ENCODE results near the gene NFRKB. TPM values are rescaled to one million over a fixed set of nuclear protein-coding genes. Genes with fewer than 3 reads are reported as not detected.

The NFRKB gene
- polyA plus RNA-seq, 1 donor (not counting 4 experiments of a cell fraction or from before 2014, with no cell fraction given), result 14.4 TPM

- Histone ChIP-seq H3K27me3 (ENCODE audit: control insufficient read depth, extremely low read depth, insufficient read depth, low read length) (no peaks in the 10 kb centered on the region), H3K9ac (ENCODE audit: control insufficient read depth, extremely low read depth, insufficient read depth, low read length) (no peak overlapping the region), H4K20me1 (ENCODE audit: control insufficient read depth, extremely low read depth, insufficient read depth, low read length) (no peaks in the 10 kb centered on the region), H2AFZ (ENCODE audit: control insufficient read depth, low read length) (no peak overlapping the region), H3K4me2 (ENCODE audit: control insufficient read depth, extremely low read depth, insufficient read depth, low read depth, low read length) (no peak overlapping the region), H3K4me3 (ENCODE audit: control insufficient read depth in 2 of 3, extremely low read depth in 1 of 3, insufficient read depth in 2 of 3, low read depth in 1 of 3, low read length in 3 of 3) (no peak overlapping the region), H3K79me2 (ENCODE audit: control insufficient read depth, insufficient read depth, low read length) (no peaks in the 10 kb centered on the region), H3K9me3 (ENCODE audit: control insufficient read depth, low read depth, low read length) (no peaks in the 10 kb centered on the region), H3K36me3 (ENCODE audit: control insufficient read depth in 2 of 2, extremely low read depth in 1 of 2, insufficient read depth in 2 of 2, low read length in 2 of 2) (peaks cover 3 to 9% of the 10 kb centered on the region in 2 experiments), H3K9me1 (ENCODE audit: control insufficient read depth, extremely low read depth, insufficient read depth, low read length) (no peaks in the 10 kb centered on the region), H3K4me1 (ENCODE audit: control insufficient read depth, extremely low read depth, insufficient read depth, low read length) (peaks cover 24% of the 10 kb centered on the region), H3K27ac (ENCODE audit: control insufficient read depth, insufficient read depth, low read length) (no peak overlapping the region)
- DNase-seq (ENCODE audit: low read depth, low spot score) (no peak), FAIRE-seq (no peak)
- dilution Hi-C loops (cut with MboI; ENCODE audit: extremely low pct_ligation_motif_present, low sequenced_read_pairs), result loop anchor here (25.0 kb wide), 1 partner anchor 207 kb away; no protein-coding TSS in a partner anchor
- TF ChIP-seq CTCF (optimal IDR thresholded peaks at IDR 0.05 in 1 of 3, IDR thresholded peaks at IDR 0.05 in 1 of 3, conservative IDR thresholded peaks at IDR 0.05 in 1 of 3; ENCODE audit: extremely low read depth in 1 of 3, insufficient read depth in 2 of 3, low read length in 3 of 3) (no peak), EZH2 (IDR thresholded peaks at IDR 0.05; ENCODE audit: low read length) (no peak)
Measured at GRCh38 chr11:129930743-129931142, 35.4 kb upstream of the NFRKB start.

DNA sequence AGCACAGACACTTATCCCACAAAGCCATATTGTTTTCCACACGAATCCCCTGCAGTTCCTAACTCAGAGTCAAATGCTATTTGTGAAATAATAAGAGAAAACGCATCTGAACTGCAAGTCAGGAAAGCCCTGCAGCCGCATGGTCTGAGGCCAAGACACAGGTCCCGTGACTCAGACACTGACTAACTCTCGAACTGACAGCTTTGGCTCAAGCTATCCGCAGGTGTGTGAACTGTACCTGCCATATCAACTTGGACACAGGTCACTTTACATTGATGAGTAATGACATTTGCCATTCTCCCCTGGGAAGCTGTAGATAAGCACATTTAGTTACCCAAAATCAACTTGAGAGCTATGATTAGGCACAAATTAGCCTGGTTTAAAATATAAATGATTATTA lies 34.9 kb upstream of the NFRKB start:
- no peaks in the 10 kb centered on the region for H3K79me2 ChIP-seq (ENCODE audit: control insufficient read depth, insufficient read depth, low read length)
- no peaks in the 10 kb centered on the region for H4K20me1 ChIP-seq (ENCODE audit: control insufficient read depth, extremely low read depth, insufficient read depth, low read length)
- H3K27ac ChIP-seq (ENCODE audit: control insufficient read depth, insufficient read depth, low read length), result no peak overlapping the region
- peaks cover 3 to 9% of the 10 kb centered on the region in 2 experiments for H3K36me3 ChIP-seq (ENCODE audit: control insufficient read depth in 2 of 2, extremely low read depth in 1 of 2, insufficient read depth in 2 of 2, low read length in 2 of 2)
- TF ChIP-seq CTCF (optimal IDR thresholded peaks at IDR 0.05 in 1 of 3, IDR thresholded peaks at IDR 0.05 in 1 of 3, conservative IDR thresholded peaks at IDR 0.05 in 1 of 3; ENCODE audit: extremely low read depth in 1 of 3, insufficient read depth in 2 of 3, low read length in 3 of 3), result no peak
- TF ChIP-seq EZH2 (IDR thresholded peaks at IDR 0.05; ENCODE audit: low read length), result no peak
- H3K9ac ChIP-seq (ENCODE audit: control insufficient read depth, extremely low read depth, insufficient read depth, low read length), result no peak overlapping the region
- no peak overlapping the region for H3K4me2 ChIP-seq (ENCODE audit: control insufficient read depth, extremely low read depth, insufficient read depth, low read depth, low read length)
- H2AFZ ChIP-seq (ENCODE audit: control insufficient read depth, low read length), result no peak overlapping the region
- dilution Hi-C loops (cut with MboI; ENCODE audit: extremely low pct_ligation_motif_present, low sequenced_read_pairs), result loop anchor here (25.0 kb wide), 1 partner anchor 207 kb away; no protein-coding TSS in a partner anchor
- no peaks in the 10 kb centered on the region for H3K9me3 ChIP-seq (ENCODE audit: control insufficient read depth, low read depth, low read length)
- H3K9me1 ChIP-seq (ENCODE audit: control insufficient read depth, extremely low read depth, insufficient read depth, low read length), result no peaks in the 10 kb centered on the region
- no peak overlapping the region for H3K4me3 ChIP-seq (ENCODE audit: control insufficient read depth in 2 of 3, extremely low read depth in 1 of 3, insufficient read depth in 2 of 3, low read depth in 1 of 3, low read length in 3 of 3)
- DNase-seq (ENCODE audit: low read depth, low spot score) (no peak), FAIRE-seq (peak; percentile 51)
- H3K27me3 ChIP-seq (ENCODE audit: control insufficient read depth, extremely low read depth, insufficient read depth, low read length), result no peaks in the 10 kb centered on the region
- peaks cover 24% of the 10 kb centered on the region for H3K4me1 ChIP-seq (ENCODE audit: control insufficient read depth, extremely low read depth, insufficient read depth, low read length)
